Measurements from ENCODE around the gene FANCI. TPM values are rescaled to one million over a fixed set of nuclear protein-coding genes. Genes with fewer than 3 reads are reported as not detected.

Gene FANCI
- 10 to 100 TPM in 1 of 2 donors, 1 to 10 TPM in 1; 8.6 to 11.9 TPM for total RNA-seq
- 1 to 10 TPM; 3.2 to 4.0 TPM for polyA plus RNA-seq
- long read RNA-seq, donor 1: 0 reads
- long read RNA-seq, donor 2: 0 reads
- long read RNA-seq, donor 3, full-length matches to known transcripts: 1 of 1 reads
- long read RNA-seq, donor 3, partial matches to known transcripts: 0 of 1 reads
- long read RNA-seq, donor 3, other reads (novel, unspliced or antisense): 0 of 1 reads
- long read RNA-seq, donor 4: 0 reads
- long read RNA-seq, donor 5: 0 reads

DNA sequence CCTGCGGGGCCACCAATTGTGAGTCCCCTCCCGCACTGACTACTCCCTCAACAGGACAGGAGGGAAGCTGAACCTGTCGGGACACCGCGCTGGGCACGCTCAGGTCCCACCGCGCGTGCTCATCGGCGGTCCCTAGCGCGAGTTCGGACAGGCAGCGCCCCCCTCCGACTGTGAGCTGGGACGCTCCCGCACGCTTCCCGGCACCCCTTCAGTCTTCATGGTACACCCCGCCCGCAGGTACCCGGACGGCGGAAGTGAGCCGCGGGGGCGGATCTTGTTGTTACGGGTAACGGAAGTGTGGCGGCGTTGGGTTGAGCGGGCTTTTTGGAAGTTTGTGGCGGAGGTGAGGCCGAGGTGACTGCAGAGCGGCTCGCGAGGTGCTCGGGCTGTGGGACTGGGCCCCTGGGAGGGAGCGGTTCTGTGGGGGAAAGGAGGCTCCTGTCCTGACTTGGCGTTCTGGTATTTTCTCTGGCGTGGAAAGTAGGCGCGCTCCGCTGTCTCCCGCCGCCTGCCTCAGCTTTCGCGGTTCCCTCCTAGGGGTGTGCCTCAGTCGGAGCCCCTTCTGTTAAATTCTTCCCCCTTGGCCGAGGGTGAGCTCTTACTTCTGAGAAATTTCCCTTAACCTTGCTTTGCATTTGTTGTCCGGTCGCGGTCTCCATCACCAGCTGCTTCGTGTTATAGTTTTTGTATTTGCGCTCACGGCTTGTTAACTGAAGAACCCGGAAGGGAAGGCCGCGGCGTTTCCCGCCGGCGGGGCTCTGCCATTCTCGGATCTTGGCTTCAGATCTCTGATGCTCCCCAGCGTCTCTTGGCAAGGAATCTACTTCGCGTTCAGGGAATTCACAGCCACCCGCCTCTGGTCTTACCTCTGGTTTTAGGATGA, at the start of gene FANCI:
FANCI (plus strand) TSS at position 289 of the 883 bp plus-strand sequence. CDS start 3,669 bp downstream, outside the sequence.
- H3K36me3 ChIP-seq (ENCODE audit: control insufficient read depth in 4 of 4, insufficient read depth in 4 of 4, low read length in 4 of 4): peaks cover 0 to 2% (median 0%) of the 10 kb centered on the region in 4 donors
- H3K27ac ChIP-seq (ENCODE audit: low read depth in 1 of 2, low read length in 1 of 2): peak within 1 kb of the TSS in 1 of 2 donors; percentile 50
- ATAC-seq (ENCODE audit: insufficient read depth, low FRiP score) (peak; percentile 98), DNase-seq (peak; percentile 93 to 97 (median 94))
- no peaks in the 10 kb centered on the region for H3K27me3 ChIP-seq (ENCODE audit: control insufficient read depth in 3 of 3, insufficient read depth in 3 of 3, low read length in 2 of 3)
- peak within 1 kb of the TSS in 1 of 2 donors; percentile 82 for H3K9ac ChIP-seq (ENCODE audit: insufficient read depth in 1 of 2, low read length in 2 of 2)
- H3K9me3 ChIP-seq (ENCODE audit: control insufficient read depth in 4 of 4, insufficient read depth in 3 of 4, low read length in 3 of 4): no peaks in the 10 kb centered on the region
- 0 to 1% methylated on average over 69 of the region's 69 CpGs for WGBS, 2 donors
- H3K4me3 ChIP-seq: peak within 1 kb of the TSS; percentile 66
- peaks cover 0 to 19% (median 2%) of the 10 kb centered on the region in 5 donors for H3K4me1 ChIP-seq (ENCODE audit: control insufficient read depth in 5 of 5, insufficient read depth in 5 of 5, low read length in 5 of 5)
- TF ChIP-seq, protein P1, sequence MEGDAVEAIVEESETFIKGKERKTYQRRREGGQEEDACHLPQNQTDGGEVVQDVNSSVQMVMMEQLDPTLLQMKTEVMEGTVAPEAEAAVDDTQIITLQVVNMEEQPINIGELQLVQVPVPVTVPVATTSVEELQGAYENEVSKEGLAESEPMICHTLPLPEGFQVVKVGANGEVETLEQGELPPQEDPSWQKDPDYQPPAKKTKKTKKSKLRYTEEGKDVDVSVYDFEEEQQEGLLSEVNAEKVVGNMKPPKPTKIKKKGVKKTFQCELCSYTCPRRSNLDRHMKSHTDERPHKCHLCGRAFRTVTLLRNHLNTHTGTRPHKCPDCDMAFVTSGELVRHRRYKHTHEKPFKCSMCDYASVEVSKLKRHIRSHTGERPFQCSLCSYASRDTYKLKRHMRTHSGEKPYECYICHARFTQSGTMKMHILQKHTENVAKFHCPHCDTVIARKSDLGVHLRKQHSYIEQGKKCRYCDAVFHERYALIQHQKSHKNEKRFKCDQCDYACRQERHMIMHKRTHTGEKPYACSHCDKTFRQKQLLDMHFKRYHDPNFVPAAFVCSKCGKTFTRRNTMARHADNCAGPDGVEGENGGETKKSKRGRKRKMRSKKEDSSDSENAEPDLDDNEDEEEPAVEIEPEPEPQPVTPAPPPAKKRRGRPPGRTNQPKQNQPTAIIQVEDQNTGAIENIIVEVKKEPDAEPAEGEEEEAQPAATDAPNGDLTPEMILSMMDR (IDR thresholded peaks at IDR 0.05; ENCODE audit: control extremely low read depth, extremely low read depth): peak; percentile 48

DNA sequence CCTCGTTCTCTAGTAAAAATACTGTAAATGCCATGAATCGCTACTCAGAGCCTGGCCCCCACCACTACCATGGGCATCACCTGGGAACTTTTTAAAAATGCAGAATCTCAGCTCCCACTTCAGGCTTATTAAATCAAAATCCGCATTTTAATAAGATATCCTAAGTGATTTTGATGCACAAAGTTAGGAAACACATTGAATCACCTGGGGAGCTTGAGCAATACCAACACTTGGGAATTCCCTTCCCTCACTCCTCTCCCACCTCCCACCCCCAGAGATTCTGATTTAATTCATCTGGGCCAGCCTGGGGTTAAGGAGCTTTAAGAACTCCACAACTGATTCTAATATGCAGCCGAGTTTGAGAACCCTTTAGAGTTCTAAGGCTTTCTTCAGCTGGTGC, 49.2 kb upstream of the FANCI start:
- peaks cover 0 to 2% (median 0%) of the 10 kb centered on the region in 4 donors for H3K9me3 ChIP-seq (ENCODE audit: control insufficient read depth in 4 of 4, insufficient read depth in 3 of 4, low read length in 3 of 4)
- H3K4me3 ChIP-seq: no peak overlapping the region
- H3K9ac ChIP-seq (ENCODE audit: insufficient read depth in 1 of 2, low read length in 2 of 2): no peak overlapping the region
- no peaks in the 10 kb centered on the region for H3K27me3 ChIP-seq (ENCODE audit: control insufficient read depth in 3 of 3, insufficient read depth in 3 of 3, low read length in 2 of 3)
- no peak overlapping the region for H3K27ac ChIP-seq (ENCODE audit: low read depth in 1 of 2, low read length in 1 of 2)
- H3K4me1 ChIP-seq (ENCODE audit: control insufficient read depth in 5 of 5, insufficient read depth in 5 of 5, low read length in 5 of 5): peaks cover 0 to 16% (median 0%) of the 10 kb centered on the region in 5 donors
- H3K36me3 ChIP-seq (ENCODE audit: control insufficient read depth in 4 of 4, insufficient read depth in 4 of 4, low read length in 4 of 4): peaks cover 12 to 47% (median 32%) of the 10 kb centered on the region in 4 donors
- WGBS, 2 donors: 89 to 99% methylated on average over 4 of the region's 4 CpGs
- ATAC-seq (ENCODE audit: insufficient read depth, low FRiP score) (no peak), DNase-seq (no peak)
- TF ChIP-seq, protein P1 (IDR thresholded peaks at IDR 0.05; ENCODE audit: control extremely low read depth, extremely low read depth): no peak

DNA sequence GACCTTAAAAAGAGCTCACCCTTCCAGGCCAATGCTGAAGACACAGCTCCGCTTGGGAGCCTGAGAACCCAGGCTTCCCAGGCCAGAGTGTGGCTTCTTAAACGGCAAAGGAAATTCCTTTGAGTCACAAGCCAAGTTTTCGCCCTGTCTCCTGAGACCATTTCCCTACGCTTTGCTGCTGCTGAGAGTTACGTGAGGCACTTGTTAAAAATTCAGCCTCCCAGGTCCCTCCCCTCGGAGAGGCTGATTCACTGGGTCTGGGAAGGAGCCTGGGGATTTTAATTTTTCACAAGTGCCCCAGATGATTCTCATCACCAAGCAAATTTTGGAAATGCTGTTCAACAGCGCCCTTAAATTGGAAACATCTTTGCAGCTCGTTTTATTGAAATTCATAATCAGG, 47.9 kb upstream of the FANCI start:
- Histone ChIP-seq H3K4me3 (no peak overlapping the region), H3K4me1 (ENCODE audit: control insufficient read depth in 5 of 5, insufficient read depth in 5 of 5, low read length in 5 of 5) (peaks cover 0 to 16% (median 0%) of the 10 kb centered on the region in 5 donors), H3K36me3 (ENCODE audit: control insufficient read depth in 4 of 4, insufficient read depth in 4 of 4, low read length in 4 of 4) (peaks cover 12 to 44% (median 29%) of the 10 kb centered on the region in 4 donors), H3K27ac (ENCODE audit: low read depth in 1 of 2, low read length in 1 of 2) (no peak overlapping the region), H3K9ac (ENCODE audit: insufficient read depth in 1 of 2, low read length in 2 of 2) (no peak overlapping the region), H3K9me3 (ENCODE audit: control insufficient read depth in 4 of 4, insufficient read depth in 3 of 4, low read length in 3 of 4) (peaks cover 0 to 2% (median 0%) of the 10 kb centered on the region in 4 donors), H3K27me3 (ENCODE audit: control insufficient read depth in 3 of 3, insufficient read depth in 3 of 3, low read length in 2 of 3) (no peaks in the 10 kb centered on the region)
- ATAC-seq (ENCODE audit: insufficient read depth, low FRiP score) (no peak), DNase-seq (no peak)
- 84 to 85% methylated on average over 8 of the region's 8 CpGs for WGBS, 2 donors
- TF ChIP-seq, protein P1 (IDR thresholded peaks at IDR 0.05; ENCODE audit: control extremely low read depth, extremely low read depth): no peak

Data from lung (tissue), 16 donors.